OCI-LY3 (cell line): Measurements from ENCODE around the gene PSG5.
"Not testable (repeated sequence)": the region's sequence is repeated elsewhere in the genome, so short reads cannot be mapped to it uniquely, and the experiment has no call there.

ENCODE experiments used
- H2AFZ ChIP-seq: fragments of 200-600, 300-600 bp; shearing (Covaris generic); 2 replicates; pipeline ENCODE4 v1.6.0; 2014; ENCODE audit warnings: antibody characterized with exemption, low read depth, low read length
- H3K27ac ChIP-seq: fragments of 200-600, 300-600 bp; sonication (generic); 2 replicates; pipeline ENCODE4 v1.5.1; 2014; ENCODE audit warnings: mild to moderate bottlenecking, low read length, moderate library complexity, mixed read lengths
- H3K27me3 ChIP-seq: fragments of 200-600, 300-600 bp; sonication (generic); 2 replicates; pipeline ENCODE4 v1.6.1; 2014; ENCODE audit warnings: low read depth, low read length, mixed read lengths
- H3K36me3 ChIP-seq: fragments of 200-600, 300-600 bp; sonication (generic); replicated peaks from 2 replicates; pipeline ENCODE3; 2014; ENCODE audit warnings: low read depth, low read length, mixed read lengths
- H3K4me1 ChIP-seq: fragments of 300-600, 200-600 bp; sonication (generic); 2 replicates; pipeline ENCODE4 v1.6.1; 2014; ENCODE audit warnings: low read length, mixed read lengths
- H3K4me2 ChIP-seq: fragments of 200-600, 300-600 bp; sonication (generic); 2 replicates; pipeline ENCODE4 v1.6.1; 2014; ENCODE audit warnings: low read length, mixed read lengths
- H3K4me3 ChIP-seq: fragments of 300-600, 200-600 bp; sonication (generic); 2 replicates; pipeline ENCODE4 v1.5.1; 2014; ENCODE audit warnings: antibody characterized with exemption, mild to moderate bottlenecking, low read length, moderate library complexity
- H3K79me2 ChIP-seq: fragments of 300-600, 200-600 bp; shearing (Covaris generic); 2 replicates; pipeline ENCODE4 v1.6.1; 2014; ENCODE audit warnings: mild to moderate bottlenecking, low read length, mixed read lengths
- H3K9ac ChIP-seq: fragments of 300-600, 200-600 bp; shearing (Covaris generic); 2 replicates; pipeline ENCODE4 v1.6.0; 2014; ENCODE audit warnings: mild to moderate bottlenecking, low read length, moderate library complexity
- H3K9me3 ChIP-seq: fragments of 200-600, 300-600 bp; shearing (Covaris generic); 2 replicates; pipeline ENCODE4 v1.6.1; 2014; ENCODE audit warnings: low read length, mixed read lengths; ENCODE audit not compliant: insufficient read depth
- H4K20me1 ChIP-seq: fragments of 200-600, 300-600 bp; sonication (generic); 2 replicates; pipeline ENCODE4 v1.6.1; 2016; ENCODE audit warnings: low read length, mixed read lengths; ENCODE audit not compliant: insufficient read depth
- EZH2phosphoT487 ChIP-seq: fragments of 200-600 bp; shearing (Covaris generic); IDR thresholded peaks from 2 replicates; pipeline ENCODE4 v1.6.1; 2018; ENCODE audit warnings: antibody characterized with exemption, mixed run types, low read depth
- TF ChIP-seq, protein P1 (sequence below): fragments of 200-600, 300-600 bp; sonication (generic); IDR thresholded peaks from 2 replicates; pipeline ENCODE4 v1.5.1; 2014; ENCODE audit warnings: antibody characterized with exemption, low read length, low read depth

Gene PSG5

DNA sequence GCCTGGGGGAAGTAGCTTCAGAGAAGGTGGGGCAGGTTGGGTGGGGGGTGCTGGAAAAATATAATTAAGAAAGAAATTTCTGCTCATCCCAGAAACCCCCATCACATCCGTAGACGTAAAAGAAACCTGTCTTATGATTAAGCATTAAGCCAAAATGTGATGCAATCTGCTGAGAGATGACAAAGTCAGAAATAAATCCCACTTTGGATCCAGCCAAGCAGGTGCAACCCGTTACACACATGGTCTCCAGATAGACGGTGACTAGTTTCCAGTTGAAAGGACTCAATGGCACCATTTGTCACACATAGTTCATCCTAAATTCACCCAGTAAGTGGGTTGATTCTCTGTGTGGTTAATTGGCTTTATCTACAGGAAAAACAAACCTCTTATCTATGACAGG, 34.1 kb downstream of the PSG5 start:
- Histone ChIP-seq H4K20me1 (no peaks in the 10 kb centered on the region), H3K27ac (no peak overlapping the region), H3K4me3 (no peak overlapping the region), H3K4me2 (no peak overlapping the region), H3K9ac (no peak overlapping the region), H3K27me3 (no peaks in the 10 kb centered on the region), H3K36me3 (no peaks in the 10 kb centered on the region), H3K4me1 (no peaks in the 10 kb centered on the region), H2AFZ (no peak overlapping the region), H3K79me2 (no peaks in the 10 kb centered on the region), H3K9me3 (no peaks in the 10 kb centered on the region)
- no peak for TF ChIP-seq EZH2phosphoT487
- TF ChIP-seq, protein P1, sequence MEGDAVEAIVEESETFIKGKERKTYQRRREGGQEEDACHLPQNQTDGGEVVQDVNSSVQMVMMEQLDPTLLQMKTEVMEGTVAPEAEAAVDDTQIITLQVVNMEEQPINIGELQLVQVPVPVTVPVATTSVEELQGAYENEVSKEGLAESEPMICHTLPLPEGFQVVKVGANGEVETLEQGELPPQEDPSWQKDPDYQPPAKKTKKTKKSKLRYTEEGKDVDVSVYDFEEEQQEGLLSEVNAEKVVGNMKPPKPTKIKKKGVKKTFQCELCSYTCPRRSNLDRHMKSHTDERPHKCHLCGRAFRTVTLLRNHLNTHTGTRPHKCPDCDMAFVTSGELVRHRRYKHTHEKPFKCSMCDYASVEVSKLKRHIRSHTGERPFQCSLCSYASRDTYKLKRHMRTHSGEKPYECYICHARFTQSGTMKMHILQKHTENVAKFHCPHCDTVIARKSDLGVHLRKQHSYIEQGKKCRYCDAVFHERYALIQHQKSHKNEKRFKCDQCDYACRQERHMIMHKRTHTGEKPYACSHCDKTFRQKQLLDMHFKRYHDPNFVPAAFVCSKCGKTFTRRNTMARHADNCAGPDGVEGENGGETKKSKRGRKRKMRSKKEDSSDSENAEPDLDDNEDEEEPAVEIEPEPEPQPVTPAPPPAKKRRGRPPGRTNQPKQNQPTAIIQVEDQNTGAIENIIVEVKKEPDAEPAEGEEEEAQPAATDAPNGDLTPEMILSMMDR = no peak

DNA sequence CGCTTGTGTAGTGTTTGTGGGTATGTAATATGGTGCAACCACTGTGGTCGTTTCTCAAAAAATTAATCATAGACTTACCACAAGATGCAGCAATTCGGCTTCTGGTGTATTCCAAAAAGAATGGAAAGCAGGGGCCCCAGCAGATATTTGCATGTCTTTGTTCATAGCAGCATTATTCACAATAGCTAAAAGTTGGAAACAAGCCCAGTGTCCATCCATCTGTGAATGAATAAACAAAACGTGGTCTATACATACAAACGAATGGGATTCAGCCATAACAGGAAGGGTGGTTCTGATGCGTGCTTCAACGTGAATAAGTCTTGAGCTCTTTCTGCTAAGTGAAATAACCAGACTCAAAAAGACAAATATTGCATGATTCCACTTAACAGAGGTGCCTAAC, 36.5 kb downstream of the PSG5 start:
- H3K4me3 ChIP-seq, H3K9ac ChIP-seq, H4K20me1 ChIP-seq, H3K27me3 ChIP-seq, H3K27ac ChIP-seq, H3K9me3 ChIP-seq, H3K4me1 ChIP-seq, H2AFZ ChIP-seq, H3K79me2 ChIP-seq, H3K4me2 ChIP-seq, H3K36me3 ChIP-seq: not testable (repeated sequence)

DNA sequence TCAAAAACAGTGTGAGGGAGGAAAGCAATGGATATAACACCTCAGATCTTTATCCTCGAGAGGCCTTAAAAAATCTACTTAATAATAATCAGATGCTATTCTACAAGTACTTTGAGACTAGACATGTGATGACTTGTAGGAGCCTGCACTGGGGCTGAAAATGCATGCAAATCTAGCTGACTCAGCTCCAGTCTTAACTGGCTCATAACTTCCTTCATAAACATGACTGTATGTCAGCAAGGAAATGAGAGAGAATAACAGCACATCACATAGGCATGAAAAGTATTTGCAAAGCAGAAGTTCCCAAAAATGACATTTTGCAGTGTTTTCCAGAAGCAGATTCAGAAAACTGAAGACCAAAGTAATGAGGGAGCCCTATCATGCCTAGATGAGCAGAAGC, 38.1 kb downstream of the PSG5 start:
- no peaks in the 10 kb centered on the region for H3K79me2 ChIP-seq
- H3K4me3 ChIP-seq = no peak overlapping the region
- no peak overlapping the region for H3K9ac ChIP-seq
- 0 out of 2 replicates have a peak, but pooled peaks cover 6% of the 10 kb centered on the region for H3K27me3 ChIP-seq
- no peaks in the 10 kb centered on the region for H4K20me1 ChIP-seq
- no peaks in the 10 kb centered on the region for H3K36me3 ChIP-seq
- no peaks in the 10 kb centered on the region for H3K9me3 ChIP-seq
- H3K4me2 ChIP-seq = no peak overlapping the region
- TF ChIP-seq EZH2phosphoT487 = no peak
- TF ChIP-seq, protein P1 = no peak
- no peak overlapping the region for H2AFZ ChIP-seq
- H3K27ac ChIP-seq = no peak overlapping the region
- H3K4me1 ChIP-seq = no peaks in the 10 kb centered on the region

DNA sequence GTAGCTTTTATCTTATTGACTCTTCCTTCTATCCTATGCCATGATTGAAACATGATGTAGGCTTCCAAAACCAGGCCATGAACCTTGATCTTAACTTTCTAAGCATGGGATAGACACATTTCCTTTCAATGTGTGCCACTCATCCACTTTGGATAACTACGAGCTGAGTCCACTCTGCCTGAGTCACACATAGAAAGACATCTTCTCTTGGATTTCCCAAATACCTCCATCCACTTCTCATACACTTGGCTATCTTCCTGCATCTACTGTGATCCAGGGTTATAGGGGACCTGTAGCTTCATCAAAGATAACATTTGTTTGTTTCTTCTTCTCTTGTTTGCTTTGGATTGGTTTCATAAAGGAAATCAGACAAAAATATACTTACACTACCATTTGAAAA, 44.6 kb downstream of the PSG5 start:
- not testable (repeated sequence) for H3K27me3 ChIP-seq, H3K79me2 ChIP-seq, H2AFZ ChIP-seq, H3K9ac ChIP-seq, H4K20me1 ChIP-seq, H3K36me3 ChIP-seq, H3K9me3 ChIP-seq, H3K27ac ChIP-seq, H3K4me2 ChIP-seq, H3K4me3 ChIP-seq, H3K4me1 ChIP-seq

DNA sequence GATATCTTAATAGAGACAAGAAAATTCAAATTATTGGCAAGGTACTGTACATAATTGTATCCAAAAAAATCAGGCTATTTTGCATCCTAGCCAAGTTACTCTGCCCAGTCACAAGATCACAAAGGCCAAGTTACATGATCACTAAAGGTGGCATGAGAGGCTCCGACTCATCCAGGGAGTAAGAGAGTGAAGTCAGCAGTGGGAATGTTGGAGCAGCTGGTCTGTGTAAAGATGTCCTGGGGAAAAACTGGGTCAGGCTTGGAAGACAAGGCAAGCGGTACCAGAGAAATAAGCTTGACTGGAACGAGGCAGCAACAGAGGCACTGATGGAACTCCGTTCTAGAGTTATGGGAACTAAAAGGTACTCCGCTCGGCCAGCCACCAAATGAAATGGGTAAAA, 53.6 kb downstream of the PSG5 start:
- H3K9me3 ChIP-seq = no peaks in the 10 kb centered on the region
- H3K36me3 ChIP-seq = no peaks in the 10 kb centered on the region
- H2AFZ ChIP-seq = no peak overlapping the region
- no peak for TF ChIP-seq EZH2phosphoT487
- TF ChIP-seq, protein P1 = no peak
- H3K4me3 ChIP-seq = no peak overlapping the region
- H3K79me2 ChIP-seq = no peaks in the 10 kb centered on the region
- no peak overlapping the region for H3K4me2 ChIP-seq
- no peak overlapping the region for H3K27ac ChIP-seq
- H3K4me1 ChIP-seq = no peaks in the 10 kb centered on the region
- H3K9ac ChIP-seq = no peak overlapping the region
- H4K20me1 ChIP-seq = no peaks in the 10 kb centered on the region
- H3K27me3 ChIP-seq = peaks cover 3% of the 10 kb centered on the region

DNA sequence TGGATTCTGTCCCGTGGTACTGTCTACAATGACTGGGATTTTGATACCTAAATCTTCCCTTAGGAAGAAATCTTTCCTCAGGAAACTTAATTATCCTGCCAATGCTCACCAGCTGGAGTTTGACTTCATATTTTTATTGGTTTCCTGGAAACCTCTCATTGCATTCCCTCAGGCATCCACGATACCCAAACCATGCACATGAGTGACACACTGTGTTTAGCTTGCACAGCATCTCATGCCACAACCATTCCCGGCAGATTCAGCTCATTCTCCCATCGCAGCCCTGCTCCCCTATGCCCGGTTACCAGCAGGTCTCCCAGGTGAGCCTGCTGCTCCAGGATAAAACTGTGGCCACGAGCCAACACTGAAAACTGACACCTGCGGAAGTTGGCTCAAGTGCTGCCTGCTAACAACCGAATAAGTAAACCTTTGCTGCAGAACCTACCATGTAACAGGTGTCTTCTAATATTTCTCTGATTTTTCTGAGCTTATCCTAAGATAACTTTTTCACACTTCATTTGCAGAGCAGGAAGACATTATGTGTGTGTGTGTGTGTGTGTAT, 55.0 kb downstream of the PSG5 start:
- not testable (repeated sequence) for H3K4me3 ChIP-seq, H3K27ac ChIP-seq, H3K9ac ChIP-seq, H3K27me3 ChIP-seq, H3K4me1 ChIP-seq, H4K20me1 ChIP-seq, H3K79me2 ChIP-seq, H3K9me3 ChIP-seq, H2AFZ ChIP-seq, H3K36me3 ChIP-seq, H3K4me2 ChIP-seq

DNA sequence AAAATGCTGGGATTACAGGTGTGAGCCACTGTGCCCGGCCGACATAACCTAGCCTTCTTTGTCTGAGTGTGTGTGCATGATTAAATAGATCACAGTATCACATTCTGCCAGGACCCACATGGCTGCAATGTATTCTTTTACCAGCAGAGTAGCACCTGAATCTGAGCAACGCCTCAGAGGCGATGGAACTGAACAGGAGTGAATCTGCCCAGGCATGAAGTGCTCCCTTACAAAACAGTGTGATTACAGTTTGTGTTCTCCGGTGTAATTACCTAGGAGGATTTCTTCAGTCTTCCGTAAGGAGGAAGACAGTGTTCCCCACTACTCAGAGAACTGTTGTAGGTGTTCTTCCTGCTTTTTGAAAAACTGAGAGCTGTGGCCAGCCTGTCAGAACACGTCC, 57.1 kb downstream of the PSG5 start:
- H4K20me1 ChIP-seq, H3K79me2 ChIP-seq, H3K9ac ChIP-seq: not testable (repeated sequence)

More for the DNA sequence above, 57.1 kb downstream of the PSG5 start:
- not testable (repeated sequence) for H2AFZ ChIP-seq, H3K4me3 ChIP-seq, H3K27ac ChIP-seq, H3K9me3 ChIP-seq, H3K4me1 ChIP-seq, H3K27me3 ChIP-seq, H3K4me2 ChIP-seq, H3K36me3 ChIP-seq
